Brain pericyte (primary cell): ENCODE measurements around the gene S100G.

Experiments used
- DNase-seq: peaks from one replicate; pipeline ENCODE4 v3.0.0-alpha.2; 2012; ENCODE audit warnings: low read depth, low spot score

The S100G gene

DNA sequence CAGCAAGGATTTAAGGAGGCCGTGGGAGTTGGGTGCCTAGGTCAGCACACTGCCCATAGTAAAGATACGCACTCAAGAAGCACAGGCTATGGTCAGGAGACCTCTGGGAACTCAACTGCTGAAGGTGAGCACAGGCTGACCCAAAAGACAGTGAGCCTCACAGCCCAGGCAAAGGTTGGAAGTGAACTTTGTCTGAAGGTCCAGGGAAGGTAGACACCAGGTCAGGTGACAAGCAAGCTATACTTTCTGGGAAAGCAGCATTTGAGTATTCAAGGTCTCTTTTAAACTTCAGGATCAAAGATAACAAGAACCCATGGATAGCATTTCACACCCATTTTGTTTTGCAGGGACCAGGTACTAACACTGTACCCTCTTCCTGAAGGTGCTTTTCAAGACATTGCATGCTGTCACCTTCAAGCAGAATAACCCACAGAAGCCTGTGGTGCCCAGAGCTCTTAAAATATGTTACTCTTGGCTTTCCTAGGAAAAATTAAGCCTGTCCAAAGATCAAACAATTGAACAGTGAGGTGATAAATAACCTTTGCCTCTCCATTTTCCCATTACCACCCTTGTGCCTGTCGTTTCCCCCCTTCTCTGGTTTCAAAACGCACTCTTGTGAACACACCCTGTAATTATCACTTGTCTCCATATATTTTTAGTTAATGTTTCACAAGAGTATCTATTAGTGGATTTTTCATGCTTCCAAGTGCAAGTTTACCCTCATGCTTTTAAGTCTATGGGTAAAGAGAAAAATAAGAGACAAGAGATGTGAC is 3.4 kb upstream of the S100G start:
- DNase-seq, result no peak

DNA sequence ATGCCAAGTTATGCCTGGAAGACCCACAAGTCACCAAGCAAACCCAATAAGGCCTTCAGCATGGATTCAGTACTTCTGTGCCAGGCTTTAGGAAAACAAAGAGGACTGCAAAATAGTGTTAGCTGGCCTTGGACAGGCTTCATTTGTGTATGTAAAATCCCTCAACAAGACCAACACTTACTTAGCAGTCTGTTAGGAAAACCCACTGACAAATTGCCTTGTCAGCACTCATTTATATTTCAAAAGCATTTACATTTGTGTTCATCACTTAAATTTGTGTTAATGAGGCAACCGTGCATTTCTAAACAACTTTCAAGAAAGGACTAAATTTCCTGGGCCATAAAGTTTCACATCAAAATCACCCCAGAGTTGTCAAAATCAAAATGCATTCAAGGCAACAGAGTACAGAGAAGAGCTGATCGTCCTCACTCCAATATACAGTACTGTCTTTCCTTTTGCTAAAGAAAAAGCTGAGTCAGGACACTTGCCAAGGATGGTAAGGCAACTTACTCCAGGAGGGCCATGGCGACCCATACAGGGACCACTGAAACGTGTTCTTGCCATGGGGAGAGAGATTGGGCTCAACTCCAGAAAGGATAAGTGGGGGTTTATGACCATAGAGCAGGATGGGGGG is 1.6 kb downstream of the S100G start:
- no peak for DNase-seq

DNA sequence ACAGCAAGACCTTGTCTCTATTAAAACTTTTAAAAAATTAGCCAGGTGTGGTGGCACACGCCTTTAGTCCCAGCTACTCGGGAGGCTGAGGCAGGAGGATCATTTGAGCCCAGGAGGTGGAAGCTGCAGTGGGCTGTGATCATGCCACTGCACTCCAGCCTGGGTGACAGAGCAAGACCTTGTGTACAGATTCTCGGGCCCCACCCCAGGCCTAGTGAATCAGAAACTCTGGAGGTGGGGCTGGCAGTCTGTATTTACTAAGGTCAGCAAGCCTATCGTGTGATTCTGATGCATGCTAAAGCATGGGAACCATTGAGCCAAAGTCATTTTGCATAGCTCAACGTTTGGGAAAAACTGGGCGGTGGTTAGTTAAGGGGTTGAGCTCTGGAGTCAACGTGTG is 3.5 kb downstream of the S100G start:
- no peak for DNase-seq

DNA sequence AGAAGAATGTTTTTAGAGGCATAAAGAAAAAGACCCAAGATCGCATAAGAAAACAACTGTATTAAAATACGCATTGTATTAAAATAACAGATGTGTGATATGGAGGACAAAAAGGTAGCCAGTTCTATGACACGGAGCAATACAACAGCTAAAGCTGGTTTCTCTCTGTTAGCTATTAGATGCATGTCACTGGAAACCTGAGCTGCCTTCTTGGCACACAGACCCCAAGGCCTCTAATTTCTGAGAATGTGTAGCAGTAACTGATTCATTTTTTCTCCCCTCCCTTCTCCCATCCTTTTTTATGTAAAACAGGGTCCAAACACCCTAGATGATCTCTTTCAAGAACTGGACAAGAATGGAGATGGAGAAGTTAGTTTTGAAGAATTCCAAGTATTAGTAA is 4.1 kb downstream of the S100G start:
- no peak for DNase-seq

DNA sequence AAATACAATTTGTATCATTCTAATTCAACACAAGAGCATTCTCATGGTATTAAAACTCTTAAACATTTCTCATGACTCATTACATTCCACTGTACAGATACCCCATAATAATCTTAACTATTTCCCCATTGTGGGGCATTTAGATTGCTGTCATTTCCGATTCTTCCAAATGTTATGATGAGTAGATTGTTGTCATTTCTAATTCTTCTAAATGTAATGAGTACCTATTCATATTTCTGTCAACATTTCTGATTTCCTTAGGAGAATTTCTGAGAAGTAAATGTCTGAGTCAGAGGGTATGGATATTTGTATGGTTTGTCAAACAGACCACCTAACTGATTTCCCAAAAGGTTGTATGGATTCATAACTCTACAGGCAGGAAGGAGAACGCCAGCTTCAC is 8.3 kb downstream of the S100G start:
- no peak for DNase-seq

DNA sequence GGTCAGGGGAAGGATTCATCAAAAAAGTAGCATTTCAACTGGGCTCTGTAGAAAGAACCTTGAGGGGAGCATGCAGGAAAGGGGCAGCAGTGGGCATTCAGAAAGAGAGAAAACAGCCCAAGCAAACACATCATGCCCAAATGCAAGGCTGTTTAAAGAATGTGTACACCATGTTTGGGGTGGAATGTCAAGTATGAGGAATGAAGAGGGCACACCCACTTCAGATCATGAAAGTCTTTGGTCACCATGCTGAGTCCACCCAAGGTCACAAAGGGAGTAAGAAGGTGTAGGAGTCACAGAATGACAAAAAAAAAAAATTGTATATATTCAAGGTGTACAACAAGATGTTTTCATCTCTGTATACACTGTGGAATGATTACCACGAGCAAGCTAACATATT is 9.4 kb downstream of the S100G start:
- DNase-seq, result no peak

DNA sequence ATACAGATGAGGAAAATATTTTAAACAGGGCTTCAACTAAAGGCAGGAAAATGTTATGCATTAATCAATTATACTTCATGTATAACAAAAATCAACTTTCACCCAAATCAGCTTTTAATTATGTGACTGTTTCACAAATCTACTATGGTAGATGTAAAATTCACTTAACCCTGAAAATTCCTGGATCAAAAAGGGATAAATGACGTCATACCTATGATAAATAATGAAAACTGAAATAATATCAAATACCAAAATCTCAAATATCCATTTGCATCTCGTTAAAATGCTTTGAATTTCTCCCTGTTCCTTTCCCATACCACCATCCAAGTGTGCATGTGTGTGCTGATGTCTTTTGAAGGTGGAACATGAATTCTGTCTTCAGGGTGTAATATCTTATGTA is 11.5 kb downstream of the S100G start:
- no peak for DNase-seq

DNA sequence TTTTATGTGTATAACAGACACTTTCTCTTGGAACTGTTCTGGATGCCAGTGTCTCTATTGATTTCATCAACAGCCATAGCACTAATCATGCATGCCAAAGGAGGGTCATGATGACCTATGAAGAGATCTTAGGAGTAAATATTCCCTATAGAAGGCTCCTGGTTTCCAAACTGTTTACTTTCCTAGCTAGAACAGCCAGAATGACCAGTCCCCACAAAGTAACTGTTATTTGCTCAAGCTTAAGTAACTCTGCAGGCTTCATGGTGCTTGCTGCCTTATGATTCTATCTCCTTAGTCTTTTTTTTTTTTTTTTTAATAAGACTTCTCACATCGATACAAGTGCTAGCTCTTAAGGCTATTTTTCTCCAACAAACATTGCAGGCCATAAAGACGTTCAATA is 12.4 kb downstream of the S100G start:
- DNase-seq, result no peak

DNA sequence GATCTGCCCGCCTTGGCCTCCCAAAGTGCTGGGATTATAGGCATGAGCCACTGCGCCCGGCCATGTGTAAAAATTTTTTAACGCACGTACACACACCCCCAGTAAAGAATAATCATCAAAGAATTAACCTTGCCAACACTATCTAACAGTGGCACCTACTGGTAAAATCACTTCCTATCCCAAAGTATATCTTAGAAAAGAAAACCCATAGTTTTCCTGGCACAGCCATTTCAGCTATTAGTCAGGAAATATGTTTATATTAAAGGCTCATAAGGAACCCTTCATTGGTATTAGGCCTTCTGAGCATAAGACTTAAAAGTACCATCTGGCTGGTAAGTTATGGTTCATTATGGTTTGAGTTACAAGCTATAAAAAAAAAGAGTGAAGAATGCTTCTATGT is 14.1 kb downstream of the S100G start:
- DNase-seq, result no peak

DNA sequence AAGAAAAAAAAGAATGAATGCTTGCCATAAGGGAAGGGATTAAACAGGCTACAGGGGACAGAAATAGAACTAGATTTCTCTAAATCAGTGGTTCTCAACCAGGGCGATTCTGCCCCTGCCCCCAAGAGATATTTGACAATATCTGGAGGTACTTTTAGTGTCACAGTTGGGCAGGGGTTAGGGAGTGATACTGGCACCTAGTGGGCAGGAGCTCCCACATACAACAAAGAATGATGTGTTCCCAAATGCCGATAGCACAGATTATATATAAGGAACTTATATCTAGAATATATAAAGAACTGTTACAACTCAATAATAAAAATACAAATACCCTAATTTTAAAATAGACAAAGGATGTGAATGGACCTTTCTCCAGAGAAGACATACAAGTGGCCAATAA is 14.7 kb downstream of the S100G start:
- DNase-seq, result no peak

DNA sequence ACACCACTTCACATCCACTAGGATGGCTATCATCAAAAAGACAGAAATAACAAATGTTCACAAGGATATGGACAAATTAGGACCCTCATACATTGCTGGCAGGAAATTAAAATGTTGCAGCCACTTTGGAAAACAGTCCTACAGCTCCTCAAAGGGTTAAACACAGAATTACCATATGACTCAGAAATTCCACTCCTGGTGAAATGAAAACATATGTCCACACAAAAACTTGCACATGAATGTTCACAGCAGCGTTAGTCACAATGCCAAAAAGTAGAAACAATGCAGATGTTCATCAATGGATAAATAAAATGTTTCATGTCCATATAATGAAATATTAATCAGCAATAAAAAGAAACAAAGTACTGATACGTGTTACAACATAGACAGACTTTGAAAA is 15.1 kb downstream of the S100G start:
- no peak for DNase-seq

DNA sequence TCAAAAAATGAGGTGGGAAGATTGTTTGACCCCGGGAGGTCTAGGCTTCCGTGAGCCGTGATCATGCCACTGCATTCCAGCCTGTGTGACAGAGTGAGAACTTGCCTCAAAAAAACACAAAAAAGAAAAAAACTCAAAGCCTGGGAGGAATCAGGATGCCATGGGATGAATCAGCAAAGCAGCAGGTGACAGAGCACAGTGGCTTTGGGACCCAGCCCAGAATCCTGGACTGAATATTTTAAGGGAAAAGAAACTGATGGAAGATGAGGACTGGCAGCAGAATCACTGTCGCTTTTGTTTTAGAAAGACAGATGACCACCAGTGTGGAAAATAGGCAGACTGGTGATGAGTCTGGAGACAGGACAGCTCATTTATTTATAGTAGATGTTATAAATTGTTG is 16.6 kb downstream of the S100G start:
- no peak for DNase-seq

DNA sequence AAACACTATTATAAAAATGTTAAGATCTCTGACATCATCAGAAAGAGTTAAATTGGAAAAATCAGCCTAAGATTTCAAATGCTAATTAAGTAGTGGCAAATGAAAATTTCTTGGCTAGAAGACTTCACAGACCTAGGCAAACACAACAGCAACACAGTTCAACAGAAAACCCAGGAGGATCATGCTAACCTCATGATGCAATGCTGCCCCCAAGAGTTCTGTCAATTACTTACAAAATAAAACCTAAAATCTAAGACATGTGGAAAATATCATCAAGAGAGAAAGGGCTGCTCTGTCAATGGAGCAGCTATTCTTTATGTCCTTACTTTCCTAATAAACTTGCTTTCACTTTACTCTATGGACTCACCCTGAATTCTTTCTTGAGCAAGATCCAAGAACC is 21.0 kb downstream of the S100G start:
- no peak for DNase-seq

DNA sequence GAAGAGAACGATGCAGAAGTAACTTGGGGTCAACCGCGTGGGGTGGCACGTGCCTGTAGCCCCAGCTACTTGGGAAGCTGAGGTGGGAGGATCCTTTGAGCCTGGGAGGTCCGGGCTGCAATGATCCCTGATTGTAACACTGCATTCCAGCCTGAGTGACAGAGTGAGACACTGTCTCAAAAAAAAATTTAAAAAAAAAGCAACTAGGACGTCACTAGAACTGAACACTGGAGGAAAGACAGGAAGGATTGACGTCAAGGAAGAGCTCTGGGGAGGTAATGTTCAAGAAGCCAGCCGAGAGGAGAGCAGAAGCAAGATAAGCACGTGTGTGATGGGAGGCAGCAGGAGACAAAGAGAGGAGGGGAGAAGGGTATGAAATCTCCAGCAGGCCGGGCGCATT is 28.7 kb downstream of the S100G start:
- no peak for DNase-seq

DNA sequence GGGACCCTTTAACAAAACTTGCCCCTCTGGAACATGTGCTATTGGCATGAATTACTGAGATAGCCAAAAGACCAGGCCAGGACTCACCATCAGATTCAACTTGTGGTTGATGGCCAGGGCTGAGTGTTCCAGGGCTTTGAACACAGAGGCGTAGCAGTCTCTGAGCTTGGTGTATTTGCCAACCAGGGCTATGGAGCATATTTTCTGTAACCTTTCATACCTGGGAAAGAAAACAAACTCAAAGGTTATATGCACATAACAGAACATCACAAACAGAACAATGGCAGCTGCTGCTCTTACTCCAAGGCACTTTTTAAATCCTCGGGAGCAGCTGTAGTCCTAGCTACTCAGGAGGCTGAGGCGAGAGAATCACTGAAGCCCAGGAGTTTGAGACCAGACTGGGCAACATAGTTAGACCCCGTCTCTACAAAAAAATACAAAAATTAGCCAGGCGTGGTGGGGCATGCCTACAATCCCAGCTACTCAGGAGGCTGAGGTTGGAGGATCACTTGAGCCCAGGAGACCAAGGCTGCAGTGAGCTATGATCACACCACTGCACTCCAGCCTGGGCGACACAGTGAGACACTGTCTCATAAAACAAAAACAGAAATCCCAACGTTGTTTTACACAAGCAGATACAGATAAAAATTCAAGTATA is 33.2 kb downstream of the S100G start:
- DNase-seq, result no peak

DNA sequence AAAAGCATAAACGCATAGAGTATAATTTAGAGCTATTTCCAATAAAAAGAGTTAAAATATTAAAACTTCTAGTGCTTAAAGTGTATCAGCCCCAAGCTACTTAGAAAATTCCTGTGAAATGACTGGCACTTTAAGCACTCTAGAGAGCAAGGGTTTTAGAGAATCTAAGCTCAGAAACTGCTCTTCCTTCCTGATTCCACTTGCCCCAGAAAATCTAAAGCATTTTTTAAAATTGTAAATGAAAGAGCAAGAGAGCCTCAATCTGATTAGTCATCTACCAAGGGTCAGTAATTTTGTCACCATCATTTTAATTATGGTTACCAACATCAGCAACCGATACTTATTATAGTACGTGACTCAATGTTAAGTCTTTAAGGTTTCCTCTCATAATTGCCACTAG is 37.6 kb downstream of the S100G start:
- DNase-seq, result no peak

DNA sequence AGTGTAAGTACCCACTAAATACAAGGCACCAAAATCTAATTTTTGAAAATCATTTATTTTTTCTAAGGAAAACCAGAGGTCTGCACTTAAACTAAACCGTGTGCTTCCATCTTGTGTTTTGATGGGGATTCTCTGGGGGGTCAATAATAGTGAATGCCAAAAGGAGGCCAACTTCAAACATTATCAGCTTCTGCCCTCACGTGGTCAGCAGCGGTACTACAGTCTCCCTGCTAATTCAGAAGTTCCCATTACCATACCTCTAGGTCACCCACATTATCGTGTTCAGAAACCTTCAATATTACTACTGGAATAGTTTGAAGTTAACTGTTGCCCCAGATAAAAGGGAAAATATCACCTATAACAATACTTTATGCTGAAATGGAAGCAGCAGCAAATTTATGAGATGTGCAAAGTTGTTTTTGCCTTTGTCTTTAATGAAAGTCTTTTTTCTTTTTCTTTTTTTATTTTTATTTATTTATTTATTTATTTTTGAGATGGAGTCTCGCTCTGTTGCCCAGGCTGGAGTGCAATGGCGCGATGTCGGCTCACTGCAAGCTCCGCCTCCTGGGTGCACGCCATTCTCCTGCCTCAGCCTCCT is 45.2 kb downstream of the S100G start:
- no peak for DNase-seq

DNA sequence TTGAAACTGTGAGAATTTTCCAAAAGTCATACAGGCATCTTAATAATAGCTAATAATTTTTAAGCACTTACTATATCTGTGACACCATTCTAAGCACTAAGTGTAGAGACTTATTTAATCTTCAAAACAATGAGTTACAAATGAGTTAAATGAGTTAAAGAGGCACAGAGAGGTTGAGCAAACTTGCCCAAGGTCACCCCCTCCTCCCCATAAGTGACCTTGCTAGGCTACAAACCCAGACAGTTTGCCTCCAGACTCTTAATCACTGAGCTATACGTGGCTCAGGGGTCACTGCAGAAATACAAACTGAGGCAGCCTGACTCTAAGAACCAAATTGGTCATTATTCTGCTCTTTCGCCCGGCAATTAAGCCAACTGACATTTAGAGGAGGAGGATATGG is 47.0 kb downstream of the S100G start:
- no peak for DNase-seq

DNA sequence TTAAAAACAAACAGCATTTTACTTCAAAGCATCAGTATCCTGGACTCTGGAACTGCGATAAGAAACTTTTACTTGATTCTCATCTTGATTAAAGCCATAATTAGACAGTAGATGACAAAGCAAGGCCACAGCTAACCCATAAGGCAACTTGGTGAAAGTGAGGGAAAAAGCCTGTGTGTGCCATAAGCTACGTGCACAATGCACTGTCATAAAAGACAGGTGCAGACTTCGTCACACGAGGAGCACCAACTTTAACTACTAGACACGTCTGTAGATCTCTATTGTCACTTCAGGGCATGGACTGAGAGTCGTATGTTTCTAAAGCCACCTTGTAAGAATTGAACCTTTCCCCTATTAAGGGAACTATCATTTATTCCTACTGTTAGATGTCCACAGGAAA is 49.4 kb downstream of the S100G start:
- no peak for DNase-seq

DNA sequence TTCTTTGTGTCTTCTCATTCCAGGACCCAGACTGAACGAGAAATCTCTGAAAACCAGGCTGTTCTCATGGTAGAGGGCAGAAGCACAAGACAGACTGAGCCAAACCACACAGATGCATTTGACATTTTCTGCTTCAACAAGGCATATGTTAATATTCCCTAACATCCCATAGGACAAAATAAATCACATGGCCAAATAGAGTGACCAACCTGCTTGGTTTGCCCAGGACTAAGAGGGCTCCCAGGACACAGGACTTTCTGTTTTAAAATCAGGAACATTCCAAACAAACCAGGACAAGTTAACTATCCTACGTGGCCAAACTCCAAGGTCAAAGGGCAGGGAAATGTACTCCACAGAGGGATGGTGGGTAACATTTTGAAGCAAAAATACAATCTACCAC is 50.8 kb downstream of the S100G start:
- DNase-seq, result no peak

DNA sequence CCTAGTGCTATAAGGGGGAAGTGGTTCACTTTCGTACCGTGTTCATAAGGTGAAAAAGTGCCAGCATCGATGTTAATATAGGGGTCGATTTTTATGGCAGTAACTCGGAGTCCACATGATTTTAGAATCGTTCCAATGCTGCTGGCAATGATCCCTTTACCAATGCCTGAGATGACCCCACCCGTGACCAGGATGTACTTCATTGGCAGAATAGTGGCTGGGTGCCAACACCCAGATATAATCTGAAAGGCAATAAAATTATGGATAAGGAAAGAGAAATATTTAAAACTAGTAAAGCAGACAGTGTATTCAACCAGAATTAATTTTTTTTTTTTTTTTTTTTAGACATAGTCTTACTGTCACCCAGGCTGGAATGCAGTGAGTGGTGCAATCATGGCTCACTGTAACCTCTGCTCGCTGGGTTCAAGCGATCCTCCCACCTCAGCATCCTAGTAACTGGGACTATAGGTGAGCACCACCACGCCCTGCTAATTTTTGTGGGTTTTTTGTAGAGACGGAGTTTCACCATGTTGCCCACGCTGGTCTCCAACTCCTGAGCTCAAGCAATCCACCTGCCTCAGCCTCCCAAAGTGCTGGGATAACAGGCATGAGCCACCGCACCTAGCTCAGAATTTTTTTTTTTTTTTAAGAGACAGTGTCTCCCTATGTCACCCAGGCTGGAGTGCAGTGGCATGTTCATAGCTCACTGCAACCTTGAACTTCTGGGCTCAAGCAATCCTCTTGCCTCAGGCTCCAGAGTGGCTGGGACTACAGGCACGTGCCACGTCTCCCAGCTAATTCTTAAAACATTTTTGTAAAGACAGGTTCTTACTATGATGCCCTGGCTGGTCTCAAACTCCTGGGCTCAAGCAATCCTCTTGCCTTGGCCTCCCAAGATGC is 53.0 kb downstream of the S100G start:
- no peak for DNase-seq
